Neuronal stem cell (in vitro differentiated cells): Measurements from ENCODE around the gene SRCAP.

Experiments used
- DNase-seq: peaks from one replicate; pipeline ENCODE4 v3.0.0-alpha.2; 2013; ENCODE audit warnings: low spot score
- H2AFZ ChIP-seq: one replicate; pipeline ENCODE4 v1.6.1; 2013; ENCODE audit warnings: mild to moderate bottlenecking, low read length, inconsistent platforms
- H2AK5ac ChIP-seq: 2 replicates; pipeline ENCODE4 v1.6.1; 2013; ENCODE audit warnings: low read depth, mild to moderate bottlenecking, inconsistent platforms, low read length, moderate library complexity, mixed read lengths
- H2BK120ac ChIP-seq: 2 replicates; pipeline ENCODE4 v1.6.1; 2013; ENCODE audit warnings: low read depth, mild to moderate bottlenecking, inconsistent platforms, low read length, moderate library complexity, mixed read lengths
- H2BK12ac ChIP-seq: one replicate; pipeline ENCODE4 v1.6.1; 2013; ENCODE audit warnings: low read length, inconsistent platforms
- H2BK15ac ChIP-seq: 2 replicates; pipeline ENCODE4 v1.6.1; 2013; ENCODE audit warnings: mild to moderate bottlenecking, low read length, inconsistent platforms, mixed read lengths
- H2BK5ac ChIP-seq: one replicate; pipeline ENCODE4 v1.6.1; 2013; ENCODE audit warnings: inconsistent platforms, mild to moderate bottlenecking, low read length, moderate library complexity
- H3K14ac ChIP-seq: one replicate; pipeline ENCODE4 v1.6.1; 2013; ENCODE audit warnings: low read length, inconsistent platforms
- H3K18ac ChIP-seq: 2 replicates; pipeline ENCODE4 v1.6.1; 2013; ENCODE audit warnings: low read length, inconsistent platforms
- H3K23ac ChIP-seq: 2 replicates; pipeline ENCODE4 v1.6.1; 2013; ENCODE audit warnings: low read depth, mild to moderate bottlenecking, mixed read lengths, low read length, inconsistent platforms; ENCODE audit not compliant: poor library complexity
- H3K27ac ChIP-seq: replicated peaks from 3 replicates; pipeline ENCODE4 v1.5.1; 2013; ENCODE audit warnings: low read length, inconsistent platforms
- H3K27me3 ChIP-seq, 3 experiments: 2 replicates each; pipeline ENCODE4 v1.6.1; 2013; ENCODE audit warnings: low read length in 3 of 3, mild to moderate bottlenecking in 2 of 3, inconsistent platforms in 1 of 3, low read depth in 1 of 3, mixed read lengths in 1 of 3, moderate library complexity in 1 of 3; ENCODE audit not compliant: control insufficient read depth in 3 of 3, insufficient read depth in 3 of 3
- H3K36me3 ChIP-seq, 2 donors: replicated peaks in 1 of 2; 2 replicates each; pipeline ENCODE4 v1.6.1; 2013; ENCODE audit warnings: low read length in 2 of 2; ENCODE audit not compliant: control insufficient read depth in 2 of 2, insufficient read depth in 2 of 2
- H3K4ac ChIP-seq: 2 replicates; pipeline ENCODE4 v1.6.1; 2013; ENCODE audit warnings: inconsistent platforms, mild to moderate bottlenecking, low read length, moderate library complexity
- H3K4me1 ChIP-seq, 2 donors: 1 replicate in 1 of 2; 2 replicates in 1 of 2; pipeline ENCODE4 v1.6.1; 2013; ENCODE audit warnings: low read length in 2 of 2, low read depth in 1 of 2; ENCODE audit not compliant: control insufficient read depth in 2 of 2, insufficient read depth in 1 of 2
- H3K4me2 ChIP-seq: one replicate; pipeline ENCODE4 v1.6.1; 2013; ENCODE audit warnings: mild to moderate bottlenecking, low read length, inconsistent platforms; ENCODE audit not compliant: insufficient read depth, poor library complexity, severe bottlenecking
- H3K4me3 ChIP-seq, 2 donors: 2 replicates each; pipeline ENCODE4 v1.5.1; 2013; ENCODE audit warnings: low read length in 2 of 2, mild to moderate bottlenecking in 2 of 2, inconsistent platforms in 1 of 2, moderate library complexity in 1 of 2
- H3K79me1 ChIP-seq: one replicate; pipeline ENCODE4 v1.6.1; 2013; ENCODE audit warnings: low read depth, mild to moderate bottlenecking, inconsistent platforms, low read length, moderate library complexity
- H3K9ac ChIP-seq: one replicate; pipeline ENCODE4 v1.6.1; 2013; ENCODE audit warnings: mild to moderate bottlenecking, low read depth, low read length, inconsistent platforms; ENCODE audit not compliant: poor library complexity
- H3K9me3 ChIP-seq, 2 donors: replicated peaks in 1 of 2; 2 replicates each; pipeline versions ENCODE3 to v1.6.1; 2013; ENCODE audit warnings: low read length in 2 of 2, mild to moderate bottlenecking in 2 of 2, inconsistent platforms in 1 of 2, low read depth in 1 of 2, mixed read lengths in 1 of 2, moderate library complexity in 1 of 2; ENCODE audit not compliant: control insufficient read depth in 2 of 2, insufficient read depth in 1 of 2
- H4K8ac ChIP-seq: one replicate; pipeline ENCODE4 v1.6.1; 2013; ENCODE audit warnings: low read depth, mild to moderate bottlenecking, inconsistent platforms, low read length, moderate library complexity
- H4K91ac ChIP-seq: one replicate; pipeline ENCODE4 v1.6.1; 2013; ENCODE audit warnings: low read length, low read depth, mild to moderate bottlenecking, inconsistent platforms; ENCODE audit not compliant: poor library complexity
- WGBS, 2 donors: extraction: QIAGEN DNeasy Blood & Tissue Kit; methylation state at CpG; one replicate each; pipeline ENCODE4 v1.1.7; 2013; ENCODE audit warnings: missing lambda C conversion rate in 2 of 2, mixed read lengths in 1 of 2; ENCODE audit not compliant: insufficient read length in 2 of 2, insufficient replicate concordance in 1 of 2; ENCODE audit errors: extremely low coverage in 2 of 2; 5-methylcytosine and 5-hydroxymethylcytosine counted together

SRCAP gene

GRCh38 chr16:30741461-30741914 is 42.5 kb downstream of the SRCAP start:
- H3K36me3 ChIP-seq, result peaks cover 34 to 87% of the 10 kb centered on the region in 2 donors
- WGBS, 2 donors, result no CpG with 5 or more reads among the region's 6 CpGs
- no peak overlapping the region for H3K23ac ChIP-seq
- H2AFZ ChIP-seq, result no peak overlapping the region
- no peak overlapping the region for H2BK15ac ChIP-seq
- no peak overlapping the region for H3K9ac ChIP-seq
- no peak overlapping the region for H2BK12ac ChIP-seq
- no peak overlapping the region for H3K18ac ChIP-seq
- H3K14ac ChIP-seq, result no peak overlapping the region
- no peak overlapping the region for H3K4ac ChIP-seq
- no peak overlapping the region for H2BK120ac ChIP-seq
- H3K4me2 ChIP-seq, result no peak overlapping the region
- peak overlapping the region in 1 of 2 donors; percentile 5 for H3K4me3 ChIP-seq
- no peak for DNase-seq
- H3K79me1 ChIP-seq, result peaks cover 8% of the 10 kb centered on the region
- no peak overlapping the region for H2AK5ac ChIP-seq
- no peaks in the 10 kb centered on the region for H3K4me1 ChIP-seq
- no peak overlapping the region for H3K27ac ChIP-seq
- no peak overlapping the region for H2BK5ac ChIP-seq
- H3K9me3 ChIP-seq, result no peaks in the 10 kb centered on the region
- no peak overlapping the region for H4K91ac ChIP-seq
- no peaks in the 10 kb centered on the region for H3K27me3 ChIP-seq
- H4K8ac ChIP-seq, result no peak overlapping the region

GRCh38 chr16:30743716-30744115 is 44.7 kb downstream of the SRCAP start:
- no peak for DNase-seq
- Histone ChIP-seq H3K23ac (no peak overlapping the region), H3K4ac (no peak overlapping the region), H3K4me1 (no peaks in the 10 kb centered on the region), H2BK12ac (no peak overlapping the region), H3K4me2 (no peak overlapping the region), H4K91ac (no peak overlapping the region), H3K4me3 (no peak overlapping the region), H2AFZ (no peak overlapping the region), H3K14ac (no peak overlapping the region), H2BK120ac (no peak overlapping the region), H4K8ac (no peak overlapping the region), H3K9ac (peak overlapping the region; percentile 30), H3K27me3 (no peaks in the 10 kb centered on the region), H3K9me3 (no peaks in the 10 kb centered on the region), H2BK5ac (no peak overlapping the region), H3K18ac (no peak overlapping the region), H2AK5ac (no peak overlapping the region), H3K36me3 (peaks cover 17 to 65% of the 10 kb centered on the region in 2 donors), H3K79me1 (peaks cover 6% of the 10 kb centered on the region), H3K27ac (no peak overlapping the region), H2BK15ac (no peak overlapping the region)
- WGBS, 2 donors, result no CpG with 5 or more reads among the region's 11 CpGs

GRCh38 chr16:30744183-30744582 is 45.2 kb downstream of the SRCAP start:
- Histone ChIP-seq H3K9me3 (no peaks in the 10 kb centered on the region), H2BK15ac (no peak overlapping the region), H3K4ac (no peak overlapping the region), H4K8ac (no peak overlapping the region), H2AFZ (no peak overlapping the region), H3K27ac (no peak overlapping the region), H2BK12ac (no peak overlapping the region), H3K9ac (no peak overlapping the region), H3K36me3 (peaks cover 15 to 60% of the 10 kb centered on the region in 2 donors), H3K4me3 (no peak overlapping the region), H2BK120ac (no peak overlapping the region), H3K4me2 (no peak overlapping the region), H3K79me1 (peaks cover 4% of the 10 kb centered on the region), H2BK5ac (no peak overlapping the region), H3K23ac (no peak overlapping the region), H3K27me3 (no peaks in the 10 kb centered on the region), H3K18ac (no peak overlapping the region), H3K14ac (no peak overlapping the region), H2AK5ac (no peak overlapping the region), H4K91ac (no peak overlapping the region), H3K4me1 (no peaks in the 10 kb centered on the region)
- no peak for DNase-seq
- WGBS, 2 donors, result no CpG with 5 or more reads among the region's 2 CpGs

- Histone ChIP-seq H3K36me3 (peaks cover 12 to 58% of the 10 kb centered on the region in 2 donors), H3K4ac (no peak overlapping the region)
Observed at GRCh38 chr16:30745082-30745481, 46.1 kb downstream of the SRCAP start.

More at GRCh38 chr16:30745082-30745481, 46.1 kb downstream of the SRCAP start:
- no peaks in the 10 kb centered on the region for H3K27me3 ChIP-seq
- no peak overlapping the region for H3K9ac ChIP-seq
- H4K8ac ChIP-seq, result no peak overlapping the region
- no peak overlapping the region for H3K18ac ChIP-seq
- H3K23ac ChIP-seq, result no peak overlapping the region
- no peaks in the 10 kb centered on the region for H3K9me3 ChIP-seq
- H3K4me3 ChIP-seq, result no peak overlapping the region
- no peak overlapping the region for H2BK12ac ChIP-seq
- H3K79me1 ChIP-seq, result no peaks in the 10 kb centered on the region
- H3K4me2 ChIP-seq, result no peak overlapping the region
- no CpG with 5 or more reads among the region's 2 CpGs for WGBS, 2 donors
- H2AK5ac ChIP-seq, result no peak overlapping the region
- peaks cover 0 to 2% of the 10 kb centered on the region in 2 donors for H3K4me1 ChIP-seq
- no peak overlapping the region for H2BK120ac ChIP-seq
- H2BK5ac ChIP-seq, result no peak overlapping the region
- H3K27ac ChIP-seq, result no peak overlapping the region
- DNase-seq, result no peak
- H3K14ac ChIP-seq, result no peak overlapping the region
- H2BK15ac ChIP-seq, result no peak overlapping the region
- H2AFZ ChIP-seq, result no peak overlapping the region
- no peak overlapping the region for H4K91ac ChIP-seq
